Measurements from ENCODE around the gene BHLHE41. TPM values are rescaled to one million over a fixed set of nuclear protein-coding genes. Genes with fewer than 3 reads are reported as not detected.

BHLHE41 gene
- total and polyA plus RNA-seq, 2 of the 4 experiments (the other 2 are of a cell fraction): 0.72 to 3.8 TPM

DNA sequence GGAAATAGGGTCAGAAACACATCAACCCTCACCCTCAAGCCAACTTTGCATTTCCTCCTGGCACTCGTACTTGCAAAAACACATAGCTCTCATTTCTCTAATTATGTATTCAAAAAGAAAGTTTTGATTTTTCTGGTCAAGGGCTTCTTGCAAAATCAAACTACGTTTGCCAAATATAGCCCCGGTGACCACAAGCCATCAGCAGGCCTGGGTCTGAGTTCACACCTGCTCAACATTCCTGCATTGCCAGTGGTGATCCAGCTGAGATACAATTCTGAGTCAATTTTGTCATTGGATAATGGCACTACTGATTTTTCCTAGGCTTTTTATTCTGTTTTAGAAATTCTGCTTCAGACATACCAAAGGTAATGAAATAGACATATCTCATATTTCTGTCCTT, 10.7 kb upstream of the BHLHE41 start:
- in situ Hi-C loops (cut with MboI; ENCODE audit: low sequenced_read_pairs) (no loop called here), dilution Hi-C loops (cut with HindIII; ENCODE audit: low sequenced_read_pairs, unreplicated experiment) (no loop called here), intact Hi-C loops (cut with micrococcal nuclease) (no loop called here)
- Histone ChIP-seq H3K23ac (ENCODE audit: low read depth, low read length) (no peak overlapping the region), H2AK9ac (replicated peaks; ENCODE audit: low read depth, low read length, poor library complexity) (no peak overlapping the region), H2AFZ (replicated peaks; ENCODE audit: low read length, poor library complexity) (no peak overlapping the region), H3K36me3 (ENCODE audit: control insufficient read depth, insufficient read depth, low read length) (no peaks in the 10 kb centered on the region), H3K4me3 (ENCODE audit: insufficient read depth, low read depth, low read length) (no peak overlapping the region), H3K9me3 (ENCODE audit: control insufficient read depth, insufficient read depth, low read length) (no peaks in the 10 kb centered on the region), H3K18ac (ENCODE audit: low read depth, low read length) (no peak overlapping the region), H3K9ac (ENCODE audit: low read depth, low read length) (no peak overlapping the region), H3K27me3 (ENCODE audit: control insufficient read depth, insufficient read depth, low read length) (peaks cover 26% of the 10 kb centered on the region), H3K9me1 (ENCODE audit: insufficient read depth, low read length) (no peaks in the 10 kb centered on the region), H3K56ac (ENCODE audit: extremely low read depth, insufficient read depth, low read length) (no peak overlapping the region), H3K4me1 (ENCODE audit: control insufficient read depth, insufficient read depth, low read length) (no peaks in the 10 kb centered on the region), H2BK15ac (ENCODE audit: low read depth, low read length) (no peak overlapping the region), H3K4ac (ENCODE audit: low read depth, low read length) (no peak overlapping the region), H3K14ac (replicated peaks; ENCODE audit: low read depth, low read length) (no peak overlapping the region), H2AK5ac (ENCODE audit: low read depth, low read length) (no peak overlapping the region; the same call in 1 of the 2 replicates), H4K91ac (ENCODE audit: insufficient read depth, low read depth, low read length) (no peak overlapping the region), H4K5ac (ENCODE audit: low read depth, low read length) (no peak overlapping the region), H2BK120ac (ENCODE audit: low read depth, low read length) (no peak overlapping the region), H3K79me1 (ENCODE audit: low read depth in 1 of 2, low read length in 2 of 2) (no peaks in the 10 kb centered on the region), H4K8ac (ENCODE audit: low read depth in 2 of 2, low read length in 2 of 2) (no peak overlapping the region), H4K20me1 (ENCODE audit: insufficient read depth, low read length) (no peaks in the 10 kb centered on the region), H2BK20ac (ENCODE audit: low read depth, low read length) (no peak overlapping the region), H3K4me2 (ENCODE audit: low read depth, low read length) (no peak overlapping the region), H3K27ac (ENCODE audit: insufficient read depth, low read length) (no peak overlapping the region), H2BK5ac (ENCODE audit: low read depth, low read length, poor library complexity, severe bottlenecking) (no peak overlapping the region)
- DNase-seq: no peak
- ChIA-PET CTCF (no interaction called here), POLR2A (ENCODE audit: unreplicated experiment) (no interaction called here)
- no TSS peak for BruUV-seq (replicated peaks)
- ATAC-seq (ENCODE audit: low read depth): no peak
- no peak for TF ChIP-seq CHD1 (IDR thresholded peaks at IDR 0.05; ENCODE audit: low read depth, low read length)
- no peak for TF ChIP-seq RCOR1 (IDR thresholded peaks at IDR 0.05; ENCODE audit: insufficient replicate concordance, low read length)
- no peak for TF ChIP-seq CEBPB (IDR thresholded peaks at IDR 0.05; ENCODE audit: low read depth, low read length)
- TF ChIP-seq, protein P1, sequence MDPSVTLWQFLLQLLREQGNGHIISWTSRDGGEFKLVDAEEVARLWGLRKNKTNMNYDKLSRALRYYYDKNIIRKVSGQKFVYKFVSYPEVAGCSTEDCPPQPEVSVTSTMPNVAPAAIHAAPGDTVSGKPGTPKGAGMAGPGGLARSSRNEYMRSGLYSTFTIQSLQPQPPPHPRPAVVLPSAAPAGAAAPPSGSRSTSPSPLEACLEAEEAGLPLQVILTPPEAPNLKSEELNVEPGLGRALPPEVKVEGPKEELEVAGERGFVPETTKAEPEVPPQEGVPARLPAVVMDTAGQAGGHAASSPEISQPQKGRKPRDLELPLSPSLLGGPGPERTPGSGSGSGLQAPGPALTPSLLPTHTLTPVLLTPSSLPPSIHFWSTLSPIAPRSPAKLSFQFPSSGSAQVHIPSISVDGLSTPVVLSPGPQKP (IDR thresholded peaks at IDR 0.05; ENCODE audit: borderline replicate concordance, low read depth, low read length): no peak
- no peak for TF ChIP-seq MAZ (IDR thresholded peaks at IDR 0.05; ENCODE audit: borderline replicate concordance, low read depth, low read length)
- TF ChIP-seq RAD21 (IDR thresholded peaks at IDR 0.05; ENCODE audit: low read length): no peak
- no peak for TF ChIP-seq RFX5 (IDR thresholded peaks at IDR 0.05; ENCODE audit: low read depth, low read length)
- TF ChIP-seq NFE2L2 (IDR thresholded peaks at IDR 0.05; ENCODE audit: low read depth, low read length): no peak
- TF ChIP-seq, protein P2, sequence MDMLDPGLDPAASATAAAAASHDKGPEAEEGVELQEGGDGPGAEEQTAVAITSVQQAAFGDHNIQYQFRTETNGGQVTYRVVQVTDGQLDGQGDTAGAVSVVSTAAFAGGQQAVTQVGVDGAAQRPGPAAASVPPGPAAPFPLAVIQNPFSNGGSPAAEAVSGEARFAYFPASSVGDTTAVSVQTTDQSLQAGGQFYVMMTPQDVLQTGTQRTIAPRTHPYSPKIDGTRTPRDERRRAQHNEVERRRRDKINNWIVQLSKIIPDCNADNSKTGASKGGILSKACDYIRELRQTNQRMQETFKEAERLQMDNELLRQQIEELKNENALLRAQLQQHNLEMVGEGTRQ (IDR thresholded peaks at IDR 0.05; ENCODE audit: low read depth, low read length): no peak
- TF ChIP-seq FOS (IDR thresholded peaks at IDR 0.05; ENCODE audit: low read depth, low read length): no peak
- no peak for TF ChIP-seq BHLHE40 (IDR thresholded peaks at IDR 0.05; ENCODE audit: low read depth, low read length)
- WGBS, 2 experiments (ENCODE audit: extremely low coverage in 2 of 2, insufficient read length in 1 of 2): no CpG with 5 or more reads among the region's 3 CpGs
